T-helper 2 cell treated with Interferon-gamma antibody and Interleukin-4, amounts not matched to agents 5 μg/mL and 100 μg/mL, for 36 hours (primary cell): ENCODE data around the gene MEFV.
"Not testable (repeated sequence)": the region's sequence is repeated elsewhere in the genome, so short reads cannot be mapped to it uniquely, and the experiment has no call there.

Source experiments
- DNase-seq: peaks from one replicate; pipeline ENCODE4 v3.0.0; 2021; ENCODE audit warnings: low spot score
- H3K27ac Mint-ChIP-seq: one replicate; pipeline ENCODE4 v1.8.0; 2021; ENCODE audit warnings: mild to moderate bottlenecking, mixed read lengths
- H3K27me3 Mint-ChIP-seq: one replicate; pipeline ENCODE4 v1.8.0; 2021; ENCODE audit warnings: low read depth, mixed read lengths
- H3K36me3 Mint-ChIP-seq: one replicate; pipeline ENCODE4 v1.8.0; 2021; ENCODE audit warnings: low read depth, mixed read lengths
- H3K4me1 Mint-ChIP-seq: one replicate; pipeline ENCODE4 v1.8.0; 2021; ENCODE audit warnings: low read depth, mixed read lengths
- H3K4me3 Mint-ChIP-seq: one replicate; pipeline ENCODE4 v1.8.0; 2022; ENCODE audit warnings: mild to moderate bottlenecking, moderate library complexity, mixed read lengths
- H3K9me3 Mint-ChIP-seq: one replicate; pipeline ENCODE4 v1.8.0; 2021; ENCODE audit warnings: mixed read lengths

The MEFV gene

GRCh38 chr16:3281222-3281820, 24.9 kb upstream of the MEFV start:
- no peak overlapping the region for H3K27ac Mint-ChIP-seq

GRCh38 chr16:3276679-3277078, 20.2 kb upstream of the MEFV start:
- Mint-ChIP-seq H3K27me3 (peaks cover 7% of the 10 kb centered on the region), H3K9me3 (peaks cover 21% of the 10 kb centered on the region), H3K4me3 (no peak overlapping the region), H3K36me3 (no peaks in the 10 kb centered on the region), H3K27ac (no peak overlapping the region), H3K4me1 (no peaks in the 10 kb centered on the region)
- DNase-seq = no peak

More at GRCh38 chr16:3281222-3281820, 24.9 kb upstream of the MEFV start:
- Mint-ChIP-seq H3K4me1 (peaks cover 18% of the 10 kb centered on the region), H3K27me3 (peaks cover 7% of the 10 kb centered on the region), H3K4me3 (peak overlapping the region; percentile 15), H3K9me3 (peaks cover 24% of the 10 kb centered on the region), H3K36me3 (peaks cover 27% of the 10 kb centered on the region)
- DNase-seq = no peak

- Mint-ChIP-seq H3K36me3 (no peaks in the 10 kb centered on the region), H3K4me3 (no peak overlapping the region)
Observed at GRCh38 chr16:3274947-3275346, 18.5 kb upstream of the MEFV start.

GRCh38 chr16:3274490-3274889, 18.1 kb upstream of the MEFV start:
- no peak for DNase-seq
- no peaks in the 10 kb centered on the region for H3K36me3 Mint-ChIP-seq

More at GRCh38 chr16:3274947-3275346, 18.5 kb upstream of the MEFV start:
- no peaks in the 10 kb centered on the region for H3K4me1 Mint-ChIP-seq
- H3K27me3 Mint-ChIP-seq = peaks cover 7% of the 10 kb centered on the region
- H3K9me3 Mint-ChIP-seq = peaks cover 23% of the 10 kb centered on the region
- DNase-seq = no peak
- no peak overlapping the region for H3K27ac Mint-ChIP-seq

GRCh38 chr16:3271281-3271680, 14.8 kb upstream of the MEFV start:
- peaks cover 20% of the 10 kb centered on the region for H3K36me3 Mint-ChIP-seq
- H3K4me1 Mint-ChIP-seq, DNase-seq, H3K27me3 Mint-ChIP-seq, H3K4me3 Mint-ChIP-seq, H3K27ac Mint-ChIP-seq: not testable (repeated sequence)
- peaks cover 24% of the 10 kb centered on the region for H3K9me3 Mint-ChIP-seq

More at GRCh38 chr16:3274490-3274889, 18.1 kb upstream of the MEFV start:
- Mint-ChIP-seq H3K27ac (no peak overlapping the region), H3K4me3 (no peak overlapping the region), H3K4me1 (no peaks in the 10 kb centered on the region), H3K27me3 (peaks cover 7% of the 10 kb centered on the region), H3K9me3 (peaks cover 28% of the 10 kb centered on the region)

GRCh38 chr16:3270718-3271117, 14.3 kb upstream of the MEFV start:
- Mint-ChIP-seq H3K9me3 (peaks cover 24% of the 10 kb centered on the region), H3K36me3 (peaks cover 22% of the 10 kb centered on the region)
- not testable (repeated sequence) for DNase-seq, H3K27me3 Mint-ChIP-seq, H3K4me3 Mint-ChIP-seq, H3K27ac Mint-ChIP-seq, H3K4me1 Mint-ChIP-seq

- H3K36me3 Mint-ChIP-seq = peaks cover 28% of the 10 kb centered on the region
Observed at GRCh38 chr16:3268294-3268693, 11.9 kb upstream of the MEFV start.

GRCh38 chr16:3266873-3267537, 10.6 kb upstream of the MEFV start:
- Mint-ChIP-seq H3K4me3 (no peak overlapping the region), H3K4me1 (peaks cover 16% of the 10 kb centered on the region), H3K36me3 (peaks cover 30% of the 10 kb centered on the region)

More at GRCh38 chr16:3268294-3268693, 11.9 kb upstream of the MEFV start:
- Mint-ChIP-seq H3K9me3 (peaks cover 15% of the 10 kb centered on the region), H3K27me3 (no peaks in the 10 kb centered on the region), H3K27ac (no peak overlapping the region), H3K4me1 (peaks cover 7% of the 10 kb centered on the region), H3K4me3 (no peak overlapping the region)
- DNase-seq = no peak

GRCh38 chr16:3264137-3265036, 8.0 kb upstream of the MEFV start:
- peak overlapping the region; percentile 97 for H3K27ac Mint-ChIP-seq
- H3K27me3 Mint-ChIP-seq = no peaks in the 10 kb centered on the region
- peaks cover 18% of the 10 kb centered on the region for H3K4me1 Mint-ChIP-seq
- peaks cover 20% of the 10 kb centered on the region for H3K9me3 Mint-ChIP-seq
- H3K36me3 Mint-ChIP-seq = peaks cover 31% of the 10 kb centered on the region
- peak overlapping the region; percentile 95 for H3K4me3 Mint-ChIP-seq
- peak; percentile 97 for DNase-seq

More at GRCh38 chr16:3266873-3267537, 10.6 kb upstream of the MEFV start:
- Mint-ChIP-seq H3K27ac (no peak overlapping the region), H3K27me3 (no peaks in the 10 kb centered on the region), H3K9me3 (peaks cover 24% of the 10 kb centered on the region)
- DNase-seq = no peak

- Mint-ChIP-seq H3K36me3 (peaks cover 19% of the 10 kb centered on the region), H3K27me3 (peaks cover 2% of the 10 kb centered on the region), H3K4me3 (peak overlapping the region; percentile 73), H3K27ac (peak overlapping the region; percentile 69), H3K4me1 (peaks cover 18% of the 10 kb centered on the region), H3K9me3 (peaks cover 17% of the 10 kb centered on the region)
- DNase-seq = no peak
Observed at GRCh38 chr16:3262517-3262916, 6.1 kb upstream of the MEFV start.

GRCh38 chr16:3259836-3260235, 3.4 kb upstream of the MEFV start:
- peaks cover 6% of the 10 kb centered on the region for H3K36me3 Mint-ChIP-seq
- H3K9me3 Mint-ChIP-seq = peaks cover 17% of the 10 kb centered on the region
- H3K27ac Mint-ChIP-seq = no peak overlapping the region
- H3K4me1 Mint-ChIP-seq = peaks cover 17% of the 10 kb centered on the region
- peaks cover 2% of the 10 kb centered on the region for H3K27me3 Mint-ChIP-seq
- no peak for DNase-seq
- H3K4me3 Mint-ChIP-seq = no peak overlapping the region

GRCh38 chr16:3256866-3257465, 533 bp upstream of the MEFV start:
- no peak for DNase-seq
- H3K9me3 Mint-ChIP-seq = peaks cover 3% of the 10 kb centered on the region
- no peak overlapping the region for H3K4me3 Mint-ChIP-seq
- H3K27me3 Mint-ChIP-seq = peaks cover 2% of the 10 kb centered on the region
- peaks cover 2% of the 10 kb centered on the region for H3K4me1 Mint-ChIP-seq
- no peak overlapping the region for H3K27ac Mint-ChIP-seq
- peaks cover 1% of the 10 kb centered on the region for H3K36me3 Mint-ChIP-seq

GRCh38 chr16:3254309-3254708, 2.1 kb downstream of the MEFV start:
- Mint-ChIP-seq H3K4me3 (no peak overlapping the region), H3K9me3 (no peaks in the 10 kb centered on the region), H3K36me3 (no peaks in the 10 kb centered on the region), H3K27ac (no peak overlapping the region), H3K27me3 (peaks cover 2% of the 10 kb centered on the region), H3K4me1 (no peaks in the 10 kb centered on the region)
- DNase-seq = no peak
